ENCODE data around the gene MICAL2. TPM values are rescaled to one million over a fixed set of nuclear protein-coding genes. Genes with fewer than 3 reads are reported as not detected.

Gene MICAL2
- total RNA-seq, 2 donors from 2014 or later = 1.5 to 1.9 TPM

DNA sequence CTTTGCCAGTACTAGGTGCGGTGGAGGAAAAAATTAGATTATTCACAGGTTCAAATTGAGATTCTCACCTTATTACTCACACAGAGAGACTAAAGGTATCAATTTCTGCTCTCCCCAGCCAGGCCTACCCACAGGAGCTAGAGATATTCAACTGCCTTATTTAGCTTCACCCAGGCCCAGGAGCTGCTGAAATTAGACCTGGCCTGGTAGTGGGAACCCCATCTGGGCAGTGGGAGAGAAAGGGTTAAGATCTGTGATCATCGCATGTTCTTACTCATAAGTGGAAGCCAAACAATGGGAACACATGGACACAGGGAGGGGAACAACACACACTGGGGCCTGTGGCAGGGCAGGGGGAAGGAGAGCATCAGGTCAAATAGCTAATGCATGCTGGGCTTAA lies 20.9 kb upstream of the MICAL2 start:
- no peaks in the 10 kb centered on the region for H3K36me3 ChIP-seq (ENCODE audit: control insufficient read depth, insufficient read depth, low read length)
- H3K9me3 ChIP-seq (ENCODE audit: control insufficient read depth, low read length) = no peaks in the 10 kb centered on the region
- H3K9ac ChIP-seq (ENCODE audit: extremely low read depth, low read length, poor library complexity, severe bottlenecking) = no peak overlapping the region
- peaks cover 18% of the 10 kb centered on the region for H3K4me1 Mint-ChIP-seq
- no peak overlapping the region for H3K27ac ChIP-seq (ENCODE audit: low read depth, low read length)
- DNase-seq = no peak
- no peak overlapping the region for H3K27ac Mint-ChIP-seq
- H3K36me3 Mint-ChIP-seq (ENCODE audit: low read depth) = no peaks in the 10 kb centered on the region
- H3K27me3 Mint-ChIP-seq (ENCODE audit: insufficient read depth) = peaks cover 9% of the 10 kb centered on the region
- TF ChIP-seq, protein P1, sequence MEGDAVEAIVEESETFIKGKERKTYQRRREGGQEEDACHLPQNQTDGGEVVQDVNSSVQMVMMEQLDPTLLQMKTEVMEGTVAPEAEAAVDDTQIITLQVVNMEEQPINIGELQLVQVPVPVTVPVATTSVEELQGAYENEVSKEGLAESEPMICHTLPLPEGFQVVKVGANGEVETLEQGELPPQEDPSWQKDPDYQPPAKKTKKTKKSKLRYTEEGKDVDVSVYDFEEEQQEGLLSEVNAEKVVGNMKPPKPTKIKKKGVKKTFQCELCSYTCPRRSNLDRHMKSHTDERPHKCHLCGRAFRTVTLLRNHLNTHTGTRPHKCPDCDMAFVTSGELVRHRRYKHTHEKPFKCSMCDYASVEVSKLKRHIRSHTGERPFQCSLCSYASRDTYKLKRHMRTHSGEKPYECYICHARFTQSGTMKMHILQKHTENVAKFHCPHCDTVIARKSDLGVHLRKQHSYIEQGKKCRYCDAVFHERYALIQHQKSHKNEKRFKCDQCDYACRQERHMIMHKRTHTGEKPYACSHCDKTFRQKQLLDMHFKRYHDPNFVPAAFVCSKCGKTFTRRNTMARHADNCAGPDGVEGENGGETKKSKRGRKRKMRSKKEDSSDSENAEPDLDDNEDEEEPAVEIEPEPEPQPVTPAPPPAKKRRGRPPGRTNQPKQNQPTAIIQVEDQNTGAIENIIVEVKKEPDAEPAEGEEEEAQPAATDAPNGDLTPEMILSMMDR (conservative IDR thresholded peaks at IDR 0.05) = no peak
- H3K9me3 Mint-ChIP-seq = no peaks in the 10 kb centered on the region
- peaks cover 7% of the 10 kb centered on the region for H3K4me1 ChIP-seq (ENCODE audit: control insufficient read depth, insufficient read depth, low read length)
- H3K4me3 Mint-ChIP-seq = no peak overlapping the region
- 86 to 92% methylated on average over 2 of the region's 2 CpGs for WGBS, 2 experiments (ENCODE audit: insufficient coverage in 1 of 2, insufficient read length in 1 of 2)
- no peaks in the 10 kb centered on the region for H3K27me3 ChIP-seq (ENCODE audit: control insufficient read depth, insufficient read depth, low read length, poor library complexity, severe bottlenecking)
- H3K4me3 ChIP-seq (ENCODE audit: low read length) = no peak overlapping the region

DNA sequence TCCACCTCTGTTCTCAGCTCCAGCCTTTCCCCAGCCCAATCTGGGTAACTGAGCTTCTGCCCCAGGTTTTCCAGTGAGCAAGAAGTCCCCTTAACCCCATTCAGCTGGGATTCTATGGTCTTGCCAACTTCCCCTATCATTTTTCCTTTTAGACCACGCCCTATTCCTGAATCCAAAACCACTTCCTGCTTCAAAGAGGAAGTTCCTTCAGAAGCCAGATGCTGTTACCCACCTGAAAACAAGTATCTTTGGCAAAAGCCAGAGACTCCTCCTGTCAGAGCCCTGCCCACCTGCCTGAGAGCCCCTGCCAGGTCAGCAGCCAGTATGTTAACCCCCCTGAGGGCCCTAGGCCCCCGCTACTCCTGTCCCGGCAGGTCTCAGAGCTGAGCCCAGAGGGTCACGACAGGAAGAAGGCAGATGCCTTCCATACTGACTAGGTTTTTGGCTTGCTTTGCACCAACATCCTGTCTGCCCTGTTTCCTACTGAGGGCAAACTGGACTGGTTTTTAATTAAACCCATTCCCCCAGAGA lies 20.3 kb upstream of the MICAL2 start:
- DNase-seq = no peak
- no peak overlapping the region for H3K9ac ChIP-seq (ENCODE audit: extremely low read depth, low read length, poor library complexity, severe bottlenecking)
- Mint-ChIP-seq H3K4me1 (peaks cover 21% of the 10 kb centered on the region), H3K27ac (no peak overlapping the region), H3K27me3 (ENCODE audit: insufficient read depth) (peaks cover 9% of the 10 kb centered on the region), H3K4me3 (no peak overlapping the region), H3K9me3 (no peaks in the 10 kb centered on the region), H3K36me3 (ENCODE audit: low read depth) (no peaks in the 10 kb centered on the region)
- H3K4me1 ChIP-seq (ENCODE audit: control insufficient read depth, insufficient read depth, low read length) = peaks cover 7% of the 10 kb centered on the region
- H3K4me3 ChIP-seq (ENCODE audit: low read length) = no peak overlapping the region
- no peaks in the 10 kb centered on the region for H3K36me3 ChIP-seq (ENCODE audit: control insufficient read depth, insufficient read depth, low read length)
- no peaks in the 10 kb centered on the region for H3K9me3 ChIP-seq (ENCODE audit: control insufficient read depth, low read length)
- H3K27me3 ChIP-seq (ENCODE audit: control insufficient read depth, insufficient read depth, low read length, poor library complexity, severe bottlenecking) = no peaks in the 10 kb centered on the region
- no peak overlapping the region for H3K27ac ChIP-seq (ENCODE audit: low read depth, low read length)
- TF ChIP-seq, protein P1 (conservative IDR thresholded peaks at IDR 0.05) = no peak
- WGBS, 2 experiments (ENCODE audit: insufficient coverage in 1 of 2, insufficient read length in 1 of 2) = 97 to 100% methylated on average over 3 to 4 of the region's 4 CpGs

DNA sequence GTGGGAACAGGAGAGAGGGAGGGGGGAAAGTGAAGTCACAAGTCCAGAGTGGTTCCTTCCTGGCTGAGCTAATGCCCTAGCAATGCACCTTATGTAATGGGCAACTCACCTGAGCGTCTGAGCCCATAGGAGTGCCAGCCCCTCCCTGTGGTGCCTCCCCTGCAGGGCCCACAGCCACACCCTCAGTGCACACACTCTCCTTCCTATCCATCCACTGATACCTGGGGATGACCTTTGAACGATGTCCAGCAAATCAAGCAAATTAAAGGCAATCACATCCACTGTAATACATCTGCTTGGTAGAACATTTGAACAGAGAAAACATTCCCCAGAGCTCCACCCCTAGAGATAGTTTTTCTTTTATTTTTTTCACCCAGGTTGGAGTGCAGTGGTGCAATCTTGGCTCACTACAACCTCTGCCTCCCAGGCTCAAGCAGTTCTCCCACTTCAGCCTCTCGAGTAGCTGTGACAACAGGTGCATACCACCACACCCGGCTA lies 19.6 kb upstream of the MICAL2 start:
- Mint-ChIP-seq H3K9me3 (no peaks in the 10 kb centered on the region), H3K27me3 (ENCODE audit: insufficient read depth) (peaks cover 6% of the 10 kb centered on the region), H3K27ac (no peak overlapping the region), H3K4me3 (no peak overlapping the region), H3K4me1 (peaks cover 20% of the 10 kb centered on the region), H3K36me3 (ENCODE audit: low read depth) (no peaks in the 10 kb centered on the region)
- Histone ChIP-seq H3K9ac (ENCODE audit: extremely low read depth, low read length, poor library complexity, severe bottlenecking) (no peak overlapping the region), H3K27me3 (ENCODE audit: control insufficient read depth, insufficient read depth, low read length, poor library complexity, severe bottlenecking) (no peaks in the 10 kb centered on the region), H3K4me1 (ENCODE audit: control insufficient read depth, insufficient read depth, low read length) (peaks cover 4% of the 10 kb centered on the region), H3K4me3 (ENCODE audit: low read length) (no peak overlapping the region), H3K9me3 (ENCODE audit: control insufficient read depth, low read length) (no peaks in the 10 kb centered on the region), H3K36me3 (ENCODE audit: control insufficient read depth, insufficient read depth, low read length) (no peaks in the 10 kb centered on the region), H3K27ac (ENCODE audit: low read depth, low read length) (no peak overlapping the region)
- no peak for DNase-seq
- 91 to 92% methylated on average over 4 of the region's 4 CpGs for WGBS, 2 experiments (ENCODE audit: insufficient coverage in 1 of 2, insufficient read length in 1 of 2)
- TF ChIP-seq, protein P1 (conservative IDR thresholded peaks at IDR 0.05) = no peak
